ENCODE measurements around the gene TNRC6B.

Gene TNRC6B

DNA sequence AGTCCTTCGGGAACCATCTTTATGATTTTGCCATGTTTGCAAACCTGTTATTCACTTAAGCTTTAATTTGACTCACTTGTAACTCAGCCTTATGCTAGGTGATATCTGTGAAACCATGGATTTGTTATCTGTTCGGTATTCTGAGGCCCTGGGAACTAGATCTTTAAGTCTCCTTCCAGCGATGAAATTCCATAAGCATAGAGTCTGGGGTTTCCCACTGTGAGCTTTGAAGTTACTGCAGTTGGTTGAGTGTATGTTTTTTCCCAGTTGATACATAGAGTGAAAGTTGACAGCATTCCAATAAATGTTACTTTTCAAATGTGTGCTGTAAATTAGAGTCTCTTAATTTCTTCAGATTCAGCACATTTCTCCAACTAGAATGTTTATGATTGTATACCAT lies 66.9 kb downstream of the TNRC6B start:
- DNase-seq: no peak

- DNase-seq: no peak
Observed at GRCh38 chr22:40247976-40248375, 70.3 kb downstream of the TNRC6B start.

GRCh38 chr22:40249286-40249685 lies 71.6 kb downstream of the TNRC6B start:
- DNase-seq: no peak

DNA sequence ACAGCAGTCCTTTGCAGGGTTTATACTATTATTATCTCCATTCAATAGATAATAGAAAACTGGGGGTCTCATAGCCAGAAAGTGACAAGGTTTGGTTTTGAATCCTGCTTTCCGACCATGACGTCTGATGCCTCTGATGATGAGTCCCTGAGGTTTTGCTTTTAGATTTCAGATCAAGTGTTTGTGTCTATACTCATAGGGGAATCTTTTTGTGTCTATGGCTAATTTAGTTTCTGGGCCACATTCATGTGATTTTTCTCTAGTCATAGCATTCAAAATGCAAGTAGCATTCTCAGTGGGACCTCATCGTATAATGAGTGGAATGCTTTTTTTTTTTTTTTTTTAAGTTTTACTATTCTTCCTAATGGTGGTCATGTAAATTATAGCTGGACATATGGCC lies 72.9 kb downstream of the TNRC6B start:
- DNase-seq: no peak

- no peak for DNase-seq
Observed at GRCh38 chr22:40251106-40251505, 73.4 kb downstream of the TNRC6B start.

- no peak for DNase-seq
Observed at GRCh38 chr22:40252146-40252545, 74.4 kb downstream of the TNRC6B start.

- DNase-seq: no peak
Observed at GRCh38 chr22:40256516-40256915, 78.8 kb downstream of the TNRC6B start.

DNA sequence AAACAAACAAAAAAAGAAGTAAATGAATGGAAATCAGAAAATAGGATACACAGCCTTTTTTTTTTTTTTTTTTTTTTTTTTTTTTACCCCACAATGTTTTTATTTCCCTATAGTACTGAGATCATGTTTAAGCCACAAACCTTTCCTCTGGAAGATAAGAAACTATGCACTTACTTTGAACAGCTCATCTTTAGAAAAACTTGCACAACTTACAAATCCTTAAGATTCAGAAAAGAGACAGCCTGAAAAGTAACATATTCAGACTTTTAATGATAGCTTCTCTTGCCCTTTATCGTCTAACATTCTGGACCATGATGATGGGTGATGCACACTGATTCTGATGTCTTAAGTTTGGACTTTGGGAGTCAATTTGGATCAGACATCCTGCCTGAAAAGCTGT lies 80.3 kb downstream of the TNRC6B start:
- no peak for DNase-seq

DNA sequence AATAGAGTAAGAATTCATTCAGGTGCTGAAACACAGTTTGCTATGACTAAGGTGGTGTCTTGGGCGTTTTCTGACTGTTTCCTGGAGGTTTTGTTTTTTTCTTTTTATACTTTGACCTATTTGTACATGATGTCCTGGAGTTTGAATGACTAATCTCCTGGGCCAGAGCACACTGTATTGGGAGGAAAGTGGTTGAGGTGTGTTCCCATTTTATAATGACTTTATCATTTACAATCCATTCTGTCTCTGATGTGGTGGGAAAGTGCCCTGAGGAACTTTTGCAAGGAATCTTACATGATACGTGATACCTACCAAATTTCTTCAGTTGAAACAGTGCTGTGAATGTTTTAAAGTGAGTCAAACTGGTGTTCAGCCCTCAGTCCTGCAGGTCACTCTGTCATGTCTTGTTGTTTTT lies 80.8 kb downstream of the TNRC6B start:
- DNase-seq: peak; percentile 33

- no peak for DNase-seq
Observed at GRCh38 chr22:40261783-40262182, 84.1 kb downstream of the TNRC6B start.

DNA sequence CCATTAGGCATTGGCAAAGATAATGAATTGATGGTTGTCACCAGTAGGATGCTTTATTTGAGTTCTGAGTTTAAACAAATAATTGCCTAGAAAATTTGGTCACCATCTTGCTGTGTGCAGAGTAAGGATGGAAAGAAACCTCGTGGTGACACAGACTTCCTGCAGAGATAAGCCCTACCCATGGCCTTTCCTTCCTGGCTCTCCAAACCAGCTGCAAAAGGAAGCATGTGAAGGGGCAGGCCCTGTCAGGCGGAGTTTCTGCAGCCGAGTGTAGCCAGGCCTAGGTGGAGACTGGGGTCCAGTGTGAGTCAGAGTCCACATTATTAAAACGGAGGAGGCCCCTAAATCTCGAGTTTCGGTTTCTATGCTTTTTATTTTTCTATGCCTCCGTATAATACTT lies 85.5 kb downstream of the TNRC6B start:
- no peak for DNase-seq

- DNase-seq: no peak
Observed at GRCh38 chr22:40265783-40266182, 88.1 kb downstream of the TNRC6B start.

DNA sequence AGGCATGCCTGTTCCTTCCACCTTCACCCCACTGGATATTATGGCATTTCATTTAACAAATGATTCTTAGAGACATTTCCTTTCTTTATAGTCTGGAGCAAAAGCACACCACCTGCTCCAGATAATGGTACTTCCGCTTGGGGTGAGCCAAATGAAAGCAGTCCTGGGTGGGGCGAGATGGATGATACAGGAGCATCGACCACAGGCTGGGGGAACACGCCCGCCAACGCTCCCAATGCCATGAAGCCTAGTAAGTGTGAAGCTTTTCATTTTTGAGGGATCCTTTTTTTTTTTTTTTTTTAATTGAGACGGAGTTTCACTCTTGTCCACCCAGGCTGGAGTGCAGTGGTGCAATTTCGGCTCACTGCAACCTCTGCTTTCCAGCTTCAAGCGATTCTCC lies 92.3 kb downstream of the TNRC6B start:
- no peak for DNase-seq

- DNase-seq: no peak
Observed at GRCh38 chr22:40270748-40271373, 93.1 kb downstream of the TNRC6B start.

DNA sequence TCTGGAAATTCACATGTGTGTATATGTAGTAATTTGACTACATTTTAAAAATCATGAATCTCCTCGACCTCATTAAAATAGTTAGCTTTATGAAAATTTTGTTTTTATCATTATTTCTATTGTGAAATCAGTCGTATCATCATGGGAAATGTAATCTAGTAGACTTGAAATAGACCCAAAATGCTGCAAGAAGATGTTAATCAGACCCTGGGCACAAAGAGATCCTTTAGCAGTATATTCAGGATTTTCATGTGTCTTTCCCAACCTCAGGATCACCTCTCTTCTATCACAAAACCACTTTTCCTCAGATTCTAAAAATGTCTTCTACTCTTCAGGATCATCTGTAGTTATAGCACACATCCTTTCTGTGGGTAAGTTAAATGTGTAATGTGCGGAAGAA lies 93.7 kb downstream of the TNRC6B start:
- DNase-seq: no peak

GRCh38 chr22:40273319-40273718 lies 95.6 kb downstream of the TNRC6B start:
- DNase-seq: no peak

DNA sequence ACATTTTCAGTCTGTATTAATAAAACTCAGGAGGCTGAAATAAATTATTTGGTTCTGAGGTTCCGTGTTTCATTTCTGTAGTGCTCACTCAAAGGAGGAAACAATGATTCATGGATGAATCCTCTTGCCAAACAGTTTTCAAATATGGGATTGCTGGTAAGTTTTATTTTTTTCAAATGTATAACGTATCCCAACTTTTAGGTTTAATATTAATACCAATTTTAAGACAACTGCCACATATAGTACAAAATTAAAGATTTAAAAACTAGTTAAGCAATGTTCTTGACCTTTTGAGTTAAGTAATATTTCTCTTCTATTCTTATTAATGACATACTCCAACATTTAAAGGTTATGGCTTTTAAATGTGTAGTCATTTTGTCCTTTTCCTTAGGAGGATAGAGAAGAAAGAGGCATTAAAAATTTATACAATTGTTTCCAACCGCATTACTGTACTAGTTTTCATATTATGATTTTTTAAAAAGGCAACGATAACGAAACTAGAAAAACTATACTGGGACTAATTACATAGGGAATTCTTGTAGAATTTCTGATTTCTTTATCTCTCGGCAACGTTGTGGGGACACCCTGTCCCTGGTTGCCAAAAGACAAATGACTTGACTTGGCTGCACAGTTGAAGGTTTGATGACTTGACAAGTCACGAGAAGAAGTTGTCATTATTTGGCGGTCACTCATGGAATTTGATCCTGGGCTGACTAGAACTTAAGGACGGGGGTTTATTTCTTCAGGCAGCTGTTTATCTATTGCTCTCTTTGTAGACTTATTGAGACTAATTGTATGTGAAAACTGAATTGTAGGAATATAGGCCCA lies 99.5 kb downstream of the TNRC6B start:
- no peak for DNase-seq

DNA sequence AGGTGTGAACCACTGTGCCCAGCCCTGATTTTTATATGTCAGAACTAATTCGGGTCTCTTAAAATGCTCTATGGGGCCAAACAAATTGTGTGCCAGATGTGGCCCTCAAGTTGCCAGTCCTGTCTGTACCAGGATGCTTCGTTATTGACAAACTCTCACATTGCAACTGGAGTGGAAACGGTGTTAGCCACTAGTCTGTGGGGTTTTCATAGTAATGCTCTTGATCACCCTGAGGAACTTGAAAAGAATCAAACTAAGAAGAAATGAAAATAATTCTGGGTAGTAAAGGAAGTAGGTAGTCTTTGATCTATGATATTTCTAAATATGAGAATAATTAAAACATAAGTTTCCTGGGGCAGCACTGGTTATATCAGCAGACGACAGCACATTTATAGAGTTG lies 101.3 kb downstream of the TNRC6B start:
- DNase-seq: no peak

DNA sequence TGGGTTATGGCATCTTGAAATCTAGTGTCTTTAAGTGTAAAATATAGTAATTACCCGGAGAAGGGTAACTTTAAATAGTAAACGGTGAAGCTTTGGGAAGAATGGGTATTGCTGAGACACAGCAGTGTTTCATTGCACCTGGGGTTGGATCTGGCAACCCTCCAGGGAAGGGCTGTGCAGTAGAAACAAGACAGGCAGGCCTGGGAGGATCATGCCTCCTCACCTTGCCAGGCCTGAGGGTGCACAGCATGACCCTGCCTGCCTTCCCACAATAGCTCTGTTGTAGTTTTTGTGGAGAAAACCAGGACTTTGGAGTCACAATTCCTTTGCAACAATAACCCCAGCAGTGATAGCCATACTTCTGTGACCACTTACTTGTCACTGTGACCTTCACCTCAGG lies 104.0 kb downstream of the TNRC6B start:
- no peak for DNase-seq

DNA sequence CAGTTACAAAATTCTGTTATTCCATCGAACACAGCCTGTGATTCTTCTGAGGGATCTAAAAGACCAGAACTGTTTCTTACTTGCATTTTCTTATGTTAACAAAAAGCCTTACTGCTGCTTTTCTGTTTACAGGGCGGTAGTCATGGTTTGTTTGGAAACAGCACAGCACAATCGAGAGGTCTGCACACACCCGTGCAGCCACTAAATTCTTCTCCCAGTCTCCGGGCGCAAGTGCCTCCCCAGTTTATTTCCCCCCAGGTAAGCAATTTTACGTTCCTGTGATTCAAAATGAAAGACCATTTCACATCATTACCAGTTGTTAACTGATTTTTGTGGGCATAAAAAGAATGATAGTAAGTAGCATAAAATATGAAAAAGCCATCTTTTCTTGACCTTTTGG lies 107.8 kb downstream of the TNRC6B start:
- no peak for DNase-seq

GRCh38 chr22:40289991-40290459 lies 112.3 kb downstream of the TNRC6B start:
- no peak for DNase-seq

GRCh38 chr22:40290516-40290915 lies 112.8 kb downstream of the TNRC6B start:
- DNase-seq: no peak

DNA sequence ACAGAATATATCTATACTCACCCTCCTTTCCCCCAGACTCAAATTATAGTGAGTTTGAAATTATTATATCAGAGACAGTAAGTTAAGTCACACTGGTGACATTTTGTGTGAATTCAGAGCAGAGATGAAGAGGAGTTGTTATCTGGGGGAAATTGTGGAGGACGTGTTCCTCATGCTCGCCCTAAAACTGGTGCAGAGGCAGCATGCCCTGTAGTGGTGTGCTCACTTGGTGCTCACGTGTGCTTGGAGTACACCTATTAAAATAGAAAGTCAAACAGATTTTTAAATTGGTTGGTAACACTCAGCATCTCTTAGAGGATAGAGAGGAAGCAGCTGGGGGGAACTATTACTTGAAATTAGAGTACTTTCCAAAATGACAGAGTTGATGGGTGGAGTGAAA lies 117.0 kb downstream of the TNRC6B start:
- no peak for DNase-seq

DNA sequence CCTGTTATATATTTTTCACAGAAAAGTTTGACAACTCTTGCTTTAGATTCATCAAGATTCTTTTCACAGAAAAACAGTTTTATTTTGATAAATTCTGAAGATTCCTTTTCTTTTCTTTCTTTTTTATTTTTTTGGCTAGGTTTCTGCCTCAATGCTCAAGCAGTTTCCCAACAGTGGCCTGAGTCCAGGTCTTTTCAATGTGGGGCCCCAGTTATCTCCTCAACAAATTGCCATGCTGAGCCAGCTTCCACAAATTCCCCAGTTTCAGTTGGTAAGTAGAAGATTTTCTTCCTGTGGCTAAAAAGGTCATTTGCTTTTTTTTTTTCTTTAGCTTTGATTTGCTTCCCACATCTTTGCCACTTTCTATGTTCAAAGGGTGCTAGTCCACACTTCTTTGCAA lies 122.6 kb downstream of the TNRC6B start:
- DNase-seq: no peak

Measured in NCI-H226 (cell line).